ENCODE data around the gene HELT. TPM values are rescaled to one million over a fixed set of nuclear protein-coding genes. Genes with fewer than 3 reads are reported as not detected.
"Not testable (repeated sequence)": the region's sequence is repeated elsewhere in the genome, so short reads cannot be mapped to it uniquely, and the experiment has no call there.

HELT gene, protein sequence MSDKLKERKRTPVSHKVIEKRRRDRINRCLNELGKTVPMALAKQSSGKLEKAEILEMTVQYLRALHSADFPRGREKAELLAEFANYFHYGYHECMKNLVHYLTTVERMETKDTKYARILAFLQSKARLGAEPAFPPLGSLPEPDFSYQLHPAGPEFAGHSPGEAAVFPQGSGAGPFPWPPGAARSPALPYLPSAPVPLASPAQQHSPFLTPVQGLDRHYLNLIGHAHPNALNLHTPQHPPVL
- not detected for polyA plus RNA-seq (2013, experiment 1 of 2)
- polyA plus RNA-seq (2013, experiment 2 of 2), result not detected

DNA sequence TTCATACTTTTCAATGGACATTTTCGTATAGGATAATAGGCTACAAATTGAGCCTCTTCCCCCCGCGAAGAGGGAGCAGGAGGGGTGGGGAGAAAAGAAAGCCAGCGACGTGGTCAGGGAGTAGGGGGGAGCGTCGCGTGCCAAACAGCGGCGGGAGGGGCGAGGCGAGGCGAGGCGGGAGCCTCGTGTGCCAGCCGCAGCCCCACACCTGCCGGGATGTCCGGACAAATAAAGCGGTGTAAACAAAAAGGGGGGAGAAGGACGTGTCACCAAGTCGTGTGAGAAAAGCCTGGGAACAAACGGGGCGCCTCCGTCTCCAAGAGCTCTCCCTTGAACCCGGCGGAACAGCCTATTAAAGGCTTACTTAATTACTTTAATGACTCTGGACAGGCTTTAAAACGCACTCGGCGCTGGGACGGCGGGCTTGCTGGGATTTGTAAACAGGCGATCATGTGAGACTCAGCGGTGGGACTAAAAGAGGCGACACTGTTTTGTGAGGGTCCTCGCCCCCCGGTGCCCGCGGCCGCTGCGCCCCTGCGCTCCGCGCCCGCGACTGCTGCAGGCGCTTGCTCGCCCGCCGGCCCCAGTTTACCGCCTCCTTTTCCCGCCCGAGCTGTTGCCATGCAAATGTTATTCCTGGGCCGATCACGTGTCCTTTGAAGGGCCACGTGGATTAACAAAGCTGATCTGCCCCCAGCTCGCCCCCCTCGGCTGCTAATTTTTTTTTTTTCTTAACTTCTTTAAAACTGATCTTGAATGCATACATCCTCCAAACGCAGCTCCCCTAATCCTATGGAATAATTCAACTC is at the start of gene HELT:
Gene HELT, plus strand, starts transcription at position 527 of the 809 bp plus-strand sequence. CDS start 439 bp downstream, outside the sequence.
- Histone ChIP-seq H3K23ac (ENCODE audit: low read length) (no peak within 1 kb of the TSS), H3K27me3 (ENCODE audit: insufficient read depth, low read length, poor library complexity) (peaks cover 91% of the 10 kb centered on the region), H3K79me1 (ENCODE audit: low read length) (no peaks in the 10 kb centered on the region), H3K4ac (ENCODE audit: low read depth, low read length) (no peak within 1 kb of the TSS), H4K5ac (ENCODE audit: low read length) (no peak within 1 kb of the TSS), H3K9ac (ENCODE audit: low read length) (no peak within 1 kb of the TSS), H3K4me1 (ENCODE audit: control insufficient read depth, low read depth, low read length) (peaks cover 2% of the 10 kb centered on the region), H2BK120ac (ENCODE audit: low read depth, low read length) (no peak within 1 kb of the TSS), H3K4me2 (ENCODE audit: low read length) (peak within 1 kb of the TSS; percentile 58), H2AK5ac (ENCODE audit: low read length) (no peak within 1 kb of the TSS), H3K4me3 (ENCODE audit: low read length) (no peak within 1 kb of the TSS), H3K18ac (ENCODE audit: low read length) (no peak within 1 kb of the TSS), H3K56ac (ENCODE audit: low read length) (no peak within 1 kb of the TSS), H3K36me3 (ENCODE audit: control insufficient read depth, insufficient read depth, low read length) (no peaks in the 10 kb centered on the region), H3K79me2 (ENCODE audit: control insufficient read depth, insufficient read depth, low read length) (no peaks in the 10 kb centered on the region), H4K8ac (ENCODE audit: low read depth, low read length) (no peak within 1 kb of the TSS), H2BK5ac (ENCODE audit: low read length) (no peak within 1 kb of the TSS), H2BK15ac (replicated peaks; ENCODE audit: low read depth) (no peak within 1 kb of the TSS), H3K27ac (ENCODE audit: low read depth, low read length) (no peak within 1 kb of the TSS)
- DNase-seq, result peak; percentile 57
- WGBS (ENCODE audit: extremely low coverage, insufficient coverage, low lambda C conversion rate), result no CpG with 5 or more reads among the region's 58 CpGs

DNA sequence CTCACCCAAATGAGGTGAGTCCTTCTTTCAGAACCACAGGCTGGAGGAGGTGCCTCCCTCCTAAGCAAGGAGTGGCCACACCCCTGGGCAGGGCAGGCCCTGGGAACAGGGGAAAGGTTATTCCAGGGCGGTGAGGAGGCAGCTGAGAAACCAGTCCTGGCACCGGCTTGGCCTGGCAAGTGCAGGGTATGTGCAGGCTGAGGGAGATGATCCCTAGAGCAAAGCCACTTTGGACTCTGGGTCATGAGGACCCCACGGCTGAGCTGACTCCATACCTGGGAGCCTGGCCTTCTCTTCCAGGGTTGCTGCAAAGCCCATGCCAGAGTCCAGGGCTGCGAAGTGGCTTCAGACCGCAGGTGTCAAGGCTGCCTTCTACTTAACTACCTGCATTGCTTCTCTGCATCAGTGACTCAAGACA is 49.5 kb upstream of the HELT start:
- H3K9ac ChIP-seq (ENCODE audit: low read length), result no peak overlapping the region
- H2BK120ac ChIP-seq (ENCODE audit: low read depth, low read length), result no peak overlapping the region
- no peak for DNase-seq
- no peaks in the 10 kb centered on the region for H3K4me1 ChIP-seq (ENCODE audit: control insufficient read depth, low read depth, low read length)
- H3K79me2 ChIP-seq (ENCODE audit: control insufficient read depth, insufficient read depth, low read length), result no peaks in the 10 kb centered on the region
- H3K36me3 ChIP-seq (ENCODE audit: control insufficient read depth, insufficient read depth, low read length), result no peaks in the 10 kb centered on the region
- H3K4me3 ChIP-seq (ENCODE audit: low read length), result no peak overlapping the region
- H3K56ac ChIP-seq (ENCODE audit: low read length), result no peak overlapping the region
- H3K27me3 ChIP-seq (ENCODE audit: insufficient read depth, low read length, poor library complexity), result no peaks in the 10 kb centered on the region
- H3K23ac ChIP-seq (ENCODE audit: low read length), result no peak overlapping the region
- H2BK5ac ChIP-seq (ENCODE audit: low read length), result no peak overlapping the region
- H2AK5ac ChIP-seq (ENCODE audit: low read length), result no peak overlapping the region
- H3K4me2 ChIP-seq (ENCODE audit: low read length), result no peak overlapping the region
- H2BK15ac ChIP-seq (replicated peaks; ENCODE audit: low read depth), result no peak overlapping the region
- H3K79me1 ChIP-seq (ENCODE audit: low read length), result no peaks in the 10 kb centered on the region
- H4K5ac ChIP-seq (ENCODE audit: low read length), result no peak overlapping the region
- no peak overlapping the region for H4K8ac ChIP-seq (ENCODE audit: low read depth, low read length)
- H3K18ac ChIP-seq (ENCODE audit: low read length), result no peak overlapping the region
- WGBS (ENCODE audit: extremely low coverage, insufficient coverage, low lambda C conversion rate), result no CpG with 5 or more reads among the region's 5 CpGs
- H3K4ac ChIP-seq (ENCODE audit: low read depth, low read length), result no peak overlapping the region
- no peak overlapping the region for H3K27ac ChIP-seq (ENCODE audit: low read depth, low read length)

DNA sequence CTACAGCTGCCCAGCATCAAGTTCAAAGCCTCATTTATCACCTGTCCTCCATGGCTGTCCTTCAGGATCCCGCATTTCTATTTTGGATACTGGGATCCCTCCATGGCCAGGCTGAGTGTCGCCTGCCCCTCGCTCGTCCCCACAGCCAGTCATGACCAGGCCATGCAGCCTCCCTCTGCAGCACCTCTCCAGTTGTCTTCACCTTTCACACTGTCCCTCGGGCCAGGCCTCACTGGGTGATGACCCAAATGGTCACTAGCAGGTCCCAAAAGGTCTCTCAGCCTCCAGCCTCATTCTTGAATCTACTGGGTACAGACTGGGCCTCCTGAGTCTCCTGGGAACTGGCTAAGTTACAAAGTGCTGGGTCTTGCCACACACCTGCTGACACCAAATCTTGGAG is 48.7 kb upstream of the HELT start:
- no peak overlapping the region for H3K56ac ChIP-seq (ENCODE audit: low read length)
- H3K36me3 ChIP-seq (ENCODE audit: control insufficient read depth, insufficient read depth, low read length), result no peaks in the 10 kb centered on the region
- H4K8ac ChIP-seq (ENCODE audit: low read depth, low read length), result no peak overlapping the region
- no peak overlapping the region for H2BK120ac ChIP-seq (ENCODE audit: low read depth, low read length)
- no peak overlapping the region for H3K18ac ChIP-seq (ENCODE audit: low read length)
- H2AK5ac ChIP-seq (ENCODE audit: low read length), result no peak overlapping the region
- H3K4me3 ChIP-seq (ENCODE audit: low read length), result no peak overlapping the region
- no peak overlapping the region for H3K4ac ChIP-seq (ENCODE audit: low read depth, low read length)
- H4K5ac ChIP-seq (ENCODE audit: low read length), result no peak overlapping the region
- H3K79me2 ChIP-seq (ENCODE audit: control insufficient read depth, insufficient read depth, low read length), result no peaks in the 10 kb centered on the region
- H3K23ac ChIP-seq (ENCODE audit: low read length), result no peak overlapping the region
- H3K4me1 ChIP-seq (ENCODE audit: control insufficient read depth, low read depth, low read length), result no peaks in the 10 kb centered on the region
- H2BK5ac ChIP-seq (ENCODE audit: low read length), result no peak overlapping the region
- H3K9ac ChIP-seq (ENCODE audit: low read length), result no peak overlapping the region
- no peaks in the 10 kb centered on the region for H3K79me1 ChIP-seq (ENCODE audit: low read length)
- no peak overlapping the region for H3K4me2 ChIP-seq (ENCODE audit: low read length)
- H2BK15ac ChIP-seq (replicated peaks; ENCODE audit: low read depth), result no peak overlapping the region
- H3K27ac ChIP-seq (ENCODE audit: low read depth, low read length), result no peak overlapping the region
- H3K27me3 ChIP-seq (ENCODE audit: insufficient read depth, low read length, poor library complexity), result no peaks in the 10 kb centered on the region
- DNase-seq, result no peak
- WGBS (ENCODE audit: extremely low coverage, insufficient coverage, low lambda C conversion rate), result no CpG with 5 or more reads among the region's 5 CpGs

GRCh38 chr4:184972991-184973390 is 45.3 kb upstream of the HELT start:
- Histone ChIP-seq H3K27me3 (ENCODE audit: insufficient read depth, low read length, poor library complexity) (no peaks in the 10 kb centered on the region), H3K4me3 (ENCODE audit: low read length) (no peak overlapping the region), H3K79me2 (ENCODE audit: control insufficient read depth, insufficient read depth, low read length) (no peaks in the 10 kb centered on the region), H3K36me3 (ENCODE audit: control insufficient read depth, insufficient read depth, low read length) (no peaks in the 10 kb centered on the region), H3K9ac (ENCODE audit: low read length) (no peak overlapping the region), H4K5ac (ENCODE audit: low read length) (no peak overlapping the region), H2AK5ac (ENCODE audit: low read length) (no peak overlapping the region), H3K56ac (ENCODE audit: low read length) (no peak overlapping the region), H3K18ac (ENCODE audit: low read length) (no peak overlapping the region), H3K4me2 (ENCODE audit: low read length) (no peak overlapping the region), H3K4me1 (ENCODE audit: control insufficient read depth, low read depth, low read length) (no peaks in the 10 kb centered on the region), H2BK120ac (ENCODE audit: low read depth, low read length) (no peak overlapping the region), H3K4ac (ENCODE audit: low read depth, low read length) (no peak overlapping the region), H4K8ac (ENCODE audit: low read depth, low read length) (no peak overlapping the region), H3K27ac (ENCODE audit: low read depth, low read length) (no peak overlapping the region), H3K79me1 (ENCODE audit: low read length) (no peaks in the 10 kb centered on the region), H2BK5ac (ENCODE audit: low read length) (no peak overlapping the region), H2BK15ac (replicated peaks; ENCODE audit: low read depth) (no peak overlapping the region), H3K23ac (ENCODE audit: low read length) (no peak overlapping the region)
- DNase-seq, result no peak
- no CpG with 5 or more reads among the region's 7 CpGs for WGBS (ENCODE audit: extremely low coverage, insufficient coverage, low lambda C conversion rate)

GRCh38 chr4:184976348-184976747 is 41.9 kb upstream of the HELT start:
- no CpG with 5 or more reads among the region's 2 CpGs for WGBS (ENCODE audit: extremely low coverage, insufficient coverage, low lambda C conversion rate)

More at GRCh38 chr4:184976348-184976747, 41.9 kb upstream of the HELT start:
- H3K56ac ChIP-seq (ENCODE audit: low read length); H3K4me3 ChIP-seq (ENCODE audit: low read length); H3K36me3 ChIP-seq (ENCODE audit: control insufficient read depth, insufficient read depth, low read length); H3K18ac ChIP-seq (ENCODE audit: low read length); H3K9ac ChIP-seq (ENCODE audit: low read length); H3K27me3 ChIP-seq (ENCODE audit: insufficient read depth, low read length, poor library complexity); H3K79me2 ChIP-seq (ENCODE audit: control insufficient read depth, insufficient read depth, low read length); H2BK5ac ChIP-seq (ENCODE audit: low read length); H4K5ac ChIP-seq (ENCODE audit: low read length); H2AK5ac ChIP-seq (ENCODE audit: low read length); H3K27ac ChIP-seq (ENCODE audit: low read depth, low read length); H3K79me1 ChIP-seq (ENCODE audit: low read length); H3K4ac ChIP-seq (ENCODE audit: low read depth, low read length); DNase-seq; H4K8ac ChIP-seq (ENCODE audit: low read depth, low read length); H2BK120ac ChIP-seq (ENCODE audit: low read depth, low read length); H2BK15ac ChIP-seq (replicated peaks; ENCODE audit: low read depth); H3K23ac ChIP-seq (ENCODE audit: low read length); H3K4me1 ChIP-seq (ENCODE audit: control insufficient read depth, low read depth, low read length); H3K4me2 ChIP-seq (ENCODE audit: low read length): not testable (repeated sequence)
